GM18502 (cell line): ENCODE data around the gene SFXN5.
"Not testable (repeated sequence)": the region's sequence is repeated elsewhere in the genome, so short reads cannot be mapped to it uniquely, and the experiment has no call there.

Source experiments
- ATAC-seq: cut with Tn5 transposase; IDR thresholded peaks from one replicate; pipeline ENCODE4 v1.9.1; 2021; ENCODE audit warnings: mild to moderate bottlenecking; ENCODE audit not compliant: unreplicated experiment, poor library complexity

Gene SFXN5

GRCh38 chr2:73080321-73081131 lies 9.0 kb upstream of the SFXN5 start:
- no peak for ATAC-seq

- no peak for ATAC-seq
Measured at GRCh38 chr2:73079636-73080035, 8.1 kb upstream of the SFXN5 start.

GRCh38 chr2:73078457-73079411 lies 7.2 kb upstream of the SFXN5 start:
- ATAC-seq, result no peak

GRCh38 chr2:73077424-73077795 lies 5.9 kb upstream of the SFXN5 start:
- no peak for ATAC-seq

GRCh38 chr2:73076701-73077423 lies 5.3 kb upstream of the SFXN5 start:
- ATAC-seq, result no peak

GRCh38 chr2:73075477-73076373 lies 4.2 kb upstream of the SFXN5 start:
- no peak for ATAC-seq

- ATAC-seq, result no peak
Measured at GRCh38 chr2:73074110-73075069, 2.9 kb upstream of the SFXN5 start.

GRCh38 chr2:73072416-73072815 lies 904 bp upstream of the SFXN5 start:
- no peak for ATAC-seq

- no peak for ATAC-seq
Measured at GRCh38 chr2:73072129-73072395, 550 bp upstream of the SFXN5 start.

- peak; percentile 22 for ATAC-seq
Measured at GRCh38 chr2:73070643-73071359, 711 bp downstream of the SFXN5 start.

- ATAC-seq, result no peak
Measured at GRCh38 chr2:73069855-73070642, 1.5 kb downstream of the SFXN5 start.

GRCh38 chr2:73069041-73069854 lies 2.3 kb downstream of the SFXN5 start:
- ATAC-seq, result no peak

GRCh38 chr2:73068147-73068546 lies 3.4 kb downstream of the SFXN5 start:
- ATAC-seq, result no peak

GRCh38 chr2:73067043-73067442 lies 4.5 kb downstream of the SFXN5 start:
- ATAC-seq, result no peak

GRCh38 chr2:73065070-73065469 lies 6.4 kb downstream of the SFXN5 start:
- ATAC-seq, result not testable (repeated sequence)
